ENCODE results near the gene C1orf74.

The C1orf74 gene

GRCh38 chr1:209768354-209768774 is 16.0 kb downstream of the C1orf74 start:
- no peak for TF ChIP-seq CTCF (IDR thresholded peaks at IDR 0.05; ENCODE audit: low read depth, low read length, missing control alignments)
- no peak for DNase-seq
- Histone ChIP-seq H3K27me3 (replicated peaks) (no peaks in the 10 kb centered on the region), H3K36me3 (replicated peaks) (no peaks in the 10 kb centered on the region), H3K27ac (no peak overlapping the region), H3K4me3 (ENCODE audit: low read depth, low read length) (no peak overlapping the region)
- in situ Hi-C loops (cut with HindIII; ENCODE audit: low pct_ligation_motif_present, low sequenced_read_pairs) = no loop called here

- H3K27ac ChIP-seq = no peak overlapping the region
- no peak overlapping the region for H3K4me3 ChIP-seq (ENCODE audit: low read depth, low read length)
- no peaks in the 10 kb centered on the region for H3K27me3 ChIP-seq (replicated peaks)
- H3K36me3 ChIP-seq (replicated peaks) = no peaks in the 10 kb centered on the region
- TF ChIP-seq CTCF (IDR thresholded peaks at IDR 0.05; ENCODE audit: low read depth, low read length, missing control alignments) = no peak
- DNase-seq = no peak
- in situ Hi-C loops (cut with HindIII; ENCODE audit: low pct_ligation_motif_present, low sequenced_read_pairs) = no loop called here
Measured at GRCh38 chr1:209767706-209768105, 16.7 kb downstream of the C1orf74 start.

GRCh38 chr1:209767096-209767495 is 17.3 kb downstream of the C1orf74 start:
- in situ Hi-C loops (cut with HindIII; ENCODE audit: low pct_ligation_motif_present, low sequenced_read_pairs) = no loop called here
- Histone ChIP-seq H3K27me3 (replicated peaks) (no peaks in the 10 kb centered on the region), H3K27ac (no peak overlapping the region), H3K36me3 (replicated peaks) (no peaks in the 10 kb centered on the region), H3K4me3 (ENCODE audit: low read depth, low read length) (no peak overlapping the region)
- TF ChIP-seq CTCF (IDR thresholded peaks at IDR 0.05; ENCODE audit: low read depth, low read length, missing control alignments) = no peak
- no peak for DNase-seq

GRCh38 chr1:209766051-209766450 is 18.3 kb downstream of the C1orf74 start:
- no peak overlapping the region for H3K4me3 ChIP-seq (ENCODE audit: low read depth, low read length)
- no peak for DNase-seq
- in situ Hi-C loops (cut with HindIII; ENCODE audit: low pct_ligation_motif_present, low sequenced_read_pairs) = no loop called here
- H3K36me3 ChIP-seq (replicated peaks) = no peaks in the 10 kb centered on the region
- no peak overlapping the region for H3K27ac ChIP-seq
- TF ChIP-seq CTCF (IDR thresholded peaks at IDR 0.05; ENCODE audit: low read depth, low read length, missing control alignments) = no peak
- no peaks in the 10 kb centered on the region for H3K27me3 ChIP-seq (replicated peaks)

- TF ChIP-seq CTCF (IDR thresholded peaks at IDR 0.05; ENCODE audit: low read depth, low read length, missing control alignments) = no peak
- H3K27me3 ChIP-seq (replicated peaks) = no peaks in the 10 kb centered on the region
- no peak for DNase-seq
- in situ Hi-C loops (cut with HindIII; ENCODE audit: low pct_ligation_motif_present, low sequenced_read_pairs) = no loop called here
- H3K4me3 ChIP-seq (ENCODE audit: low read depth, low read length) = no peak overlapping the region
- no peaks in the 10 kb centered on the region for H3K36me3 ChIP-seq (replicated peaks)
- no peak overlapping the region for H3K27ac ChIP-seq
Measured at GRCh38 chr1:209761011-209761635, 23.2 kb downstream of the C1orf74 start.

- no peak for TF ChIP-seq CTCF (IDR thresholded peaks at IDR 0.05; ENCODE audit: low read depth, low read length, missing control alignments)
- Histone ChIP-seq H3K27me3 (replicated peaks) (no peaks in the 10 kb centered on the region), H3K36me3 (replicated peaks) (no peaks in the 10 kb centered on the region), H3K4me3 (ENCODE audit: low read depth, low read length) (no peak overlapping the region), H3K27ac (no peak overlapping the region)
- no peak for DNase-seq
- in situ Hi-C loops (cut with HindIII; ENCODE audit: low pct_ligation_motif_present, low sequenced_read_pairs) = no loop called here
Measured at GRCh38 chr1:209759829-209760359, 24.5 kb downstream of the C1orf74 start.

Data from brain microvascular endothelial cell (primary cell).